HG03159 (cell line): Measurements from ENCODE around the gene SPNS1.
A peak's percentile ranks its signal among the peaks of the same experiment; 100 is the strongest.
"Not testable (repeated sequence)": the region's sequence is repeated elsewhere in the genome, so short reads cannot be mapped to it uniquely, and the experiment has no call there.

Experiments used
- ATAC-seq: cut with Tn5 transposase; IDR thresholded peaks from one replicate; pipeline ENCODE4 v1.9.1; 2021; ENCODE audit warnings: mild to moderate bottlenecking, moderate library complexity; ENCODE audit not compliant: unreplicated experiment

Gene SPNS1, protein sequence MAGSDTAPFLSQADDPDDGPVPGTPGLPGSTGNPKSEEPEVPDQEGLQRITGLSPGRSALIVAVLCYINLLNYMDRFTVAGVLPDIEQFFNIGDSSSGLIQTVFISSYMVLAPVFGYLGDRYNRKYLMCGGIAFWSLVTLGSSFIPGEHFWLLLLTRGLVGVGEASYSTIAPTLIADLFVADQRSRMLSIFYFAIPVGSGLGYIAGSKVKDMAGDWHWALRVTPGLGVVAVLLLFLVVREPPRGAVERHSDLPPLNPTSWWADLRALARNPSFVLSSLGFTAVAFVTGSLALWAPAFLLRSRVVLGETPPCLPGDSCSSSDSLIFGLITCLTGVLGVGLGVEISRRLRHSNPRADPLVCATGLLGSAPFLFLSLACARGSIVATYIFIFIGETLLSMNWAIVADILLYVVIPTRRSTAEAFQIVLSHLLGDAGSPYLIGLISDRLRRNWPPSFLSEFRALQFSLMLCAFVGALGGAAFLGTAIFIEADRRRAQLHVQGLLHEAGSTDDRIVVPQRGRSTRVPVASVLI

GRCh38 chr16:28974437-28975157 lies at the start of gene SPNS1:
TSS of gene SPNS1 (plus strand) at chr16:28974778. CDS start at chr16:28975152, 374 bp downstream.
- ATAC-seq = peak; percentile 85

- peak; percentile 31 for ATAC-seq
Measured at GRCh38 chr16:28925386-28926228, 49.0 kb upstream of the SPNS1 start.

- not testable (repeated sequence) for ATAC-seq
Measured at GRCh38 chr16:28926284-28926683, 48.3 kb upstream of the SPNS1 start.

DNA sequence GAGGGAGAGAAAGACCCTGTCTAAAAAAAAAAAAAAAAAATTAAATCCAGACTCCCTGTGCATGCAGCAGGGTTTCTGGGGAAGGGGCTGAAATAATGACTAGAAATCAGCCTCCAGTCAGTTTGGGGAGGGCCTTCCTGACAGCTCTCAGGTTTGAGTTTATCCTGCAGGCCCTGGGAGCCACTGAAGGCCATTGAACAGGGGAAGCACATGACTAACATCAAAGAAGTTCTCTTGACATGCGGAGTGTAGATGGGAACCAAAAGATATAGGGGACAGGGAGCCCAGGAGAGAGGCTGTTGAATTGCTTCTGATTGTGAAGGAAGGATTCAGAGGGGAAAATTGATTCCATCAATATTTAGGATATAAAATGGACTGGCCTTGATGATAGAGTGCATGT lies 46.8 kb upstream of the SPNS1 start:
- ATAC-seq = no peak

DNA sequence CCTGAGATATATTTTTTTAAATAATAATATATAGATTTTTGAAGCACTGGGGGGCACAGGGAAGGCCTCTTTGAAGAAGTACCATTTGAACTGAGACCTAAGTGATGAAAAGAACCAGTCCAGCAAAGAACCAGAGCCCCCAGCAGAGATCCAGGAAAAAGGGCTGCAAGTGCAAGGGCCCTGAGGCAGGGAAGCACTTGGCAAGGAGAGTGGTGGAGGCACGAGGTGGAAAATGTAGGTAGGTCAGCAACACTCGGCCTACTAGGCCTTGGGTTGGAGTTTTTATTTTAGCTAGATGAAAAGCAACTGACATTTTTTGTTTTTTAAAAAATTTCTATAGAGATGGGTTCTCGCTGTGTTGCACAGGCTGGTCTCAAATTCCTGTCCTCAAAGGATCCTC lies 44.4 kb upstream of the SPNS1 start:
- ATAC-seq = no peak

- no peak for ATAC-seq
Measured at GRCh38 chr16:28930652-28931051, 43.9 kb upstream of the SPNS1 start.

GRCh38 chr16:28931801-28932225 lies 42.8 kb upstream of the SPNS1 start, which contains the start of gene CD19:
TSS of gene CD19 (plus strand) at chr16:28931971. CDS start at chr16:28932001, 30 bp downstream.
- ATAC-seq = no peak

GRCh38 chr16:28932339-28933141 lies 42.0 kb upstream of the SPNS1 start:
- ATAC-seq = no peak

GRCh38 chr16:28933171-28933570 lies 41.4 kb upstream of the SPNS1 start:
- ATAC-seq = no peak

- ATAC-seq = no peak
Measured at GRCh38 chr16:28935346-28935745, 39.2 kb upstream of the SPNS1 start.

GRCh38 chr16:28935924-28936783 lies 38.4 kb upstream of the SPNS1 start:
- ATAC-seq = peak; percentile 66

- ATAC-seq = no peak
Measured at GRCh38 chr16:28936784-28937155, 37.8 kb upstream of the SPNS1 start.

DNA sequence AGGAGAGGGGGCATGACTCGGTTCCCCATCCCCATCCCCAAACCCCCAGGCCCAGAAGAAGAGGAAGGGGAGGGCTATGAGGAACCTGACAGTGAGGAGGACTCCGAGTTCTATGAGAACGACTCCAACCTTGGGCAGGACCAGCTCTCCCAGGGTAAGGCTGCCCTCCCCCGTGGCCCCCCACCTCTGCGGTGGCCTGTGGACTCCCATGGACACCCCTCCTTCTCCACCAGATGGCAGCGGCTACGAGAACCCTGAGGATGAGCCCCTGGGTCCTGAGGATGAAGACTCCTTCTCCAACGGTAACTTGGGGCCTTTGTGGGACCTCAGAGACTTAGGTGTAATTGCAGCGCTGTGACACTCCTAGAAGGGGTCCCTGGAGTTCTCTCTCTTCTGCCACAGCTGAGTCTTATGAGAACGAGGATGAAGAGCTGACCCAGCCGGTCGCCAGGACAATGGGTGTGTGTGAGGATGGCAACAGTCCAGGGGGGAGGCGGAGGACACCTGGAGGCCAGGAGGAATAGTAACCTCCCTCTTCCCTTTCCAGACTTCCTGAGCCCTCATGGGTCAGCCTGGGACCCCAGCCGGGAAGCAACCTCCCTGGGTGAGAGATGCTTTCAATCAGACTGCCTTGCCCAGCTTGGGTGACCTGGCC lies 37.2 kb upstream of the SPNS1 start:
- ATAC-seq = no peak

GRCh38 chr16:28938721-28939120 lies 35.9 kb upstream of the SPNS1 start:
- no peak for ATAC-seq

GRCh38 chr16:28939825-28940224 lies 34.8 kb upstream of the SPNS1 start:
- ATAC-seq = not testable (repeated sequence)

DNA sequence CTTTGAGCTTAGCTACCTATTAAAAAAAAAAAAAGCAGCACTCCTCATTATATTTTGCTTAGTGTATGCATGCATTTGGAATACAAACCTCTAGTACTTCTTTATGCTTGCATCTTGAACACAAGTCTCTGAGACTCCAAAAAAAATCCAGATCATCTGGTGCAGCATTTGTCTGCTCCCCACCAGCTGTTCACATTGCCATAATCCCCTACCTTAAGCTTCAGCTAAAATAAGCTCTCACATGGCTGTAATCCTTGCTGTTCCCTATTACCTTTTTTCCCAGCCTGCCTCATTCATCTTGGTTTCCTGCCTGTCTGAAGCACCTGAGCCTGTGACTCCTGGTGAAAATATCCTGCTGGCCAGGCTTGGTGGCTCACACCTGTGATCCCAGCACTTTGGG lies 31.3 kb upstream of the SPNS1 start:
- no peak for ATAC-seq

DNA sequence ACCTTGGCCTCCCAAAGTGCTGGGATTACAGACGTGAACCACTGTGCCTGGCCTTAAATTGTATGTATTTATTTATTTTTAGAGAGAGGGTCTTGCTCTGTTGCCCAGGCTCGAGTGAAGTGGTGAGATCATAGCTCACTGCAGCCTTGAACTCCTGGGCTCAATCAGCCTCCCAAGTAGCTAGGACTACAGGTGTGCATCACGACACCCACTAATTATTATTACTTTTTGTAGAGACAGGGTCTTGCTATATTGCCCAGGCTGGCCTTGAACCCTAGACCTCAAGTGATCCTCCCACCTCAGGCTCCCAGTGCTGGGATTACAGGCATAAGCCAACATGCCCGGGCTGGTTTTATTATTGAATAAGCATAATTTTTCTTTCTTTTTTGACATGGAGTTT lies 27.9 kb upstream of the SPNS1 start:
- ATAC-seq = no peak

GRCh38 chr16:28950648-28951409 lies 23.7 kb upstream of the SPNS1 start, which contains the start of gene NFATC2IP:
TSS of gene NFATC2IP (plus strand) at chr16:28950937. CDS start at chr16:28951012, 75 bp downstream.
- peak; percentile 83 for ATAC-seq
